Measurements from ENCODE around the gene PTPN18.

DNA sequence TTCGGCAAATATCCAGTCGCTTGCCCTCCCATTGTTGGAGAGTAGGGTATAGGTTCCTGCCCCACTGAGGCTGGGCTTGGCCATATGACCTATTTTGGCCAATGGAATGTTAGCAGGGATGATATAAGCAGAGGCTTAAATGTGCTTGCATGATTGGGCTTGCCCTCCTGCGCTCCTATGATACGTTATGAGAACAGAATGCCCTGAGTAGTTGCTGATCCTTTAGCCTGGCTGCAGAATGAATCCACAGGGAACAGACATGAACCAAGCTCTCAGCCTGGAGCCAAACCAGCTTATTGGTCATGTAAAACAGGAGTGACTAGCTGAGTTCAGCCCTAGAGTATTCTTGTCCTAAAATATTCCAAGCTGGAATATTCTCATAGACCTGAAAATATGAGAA is 48.0 kb upstream of the PTPN18 start:
- TF ChIP-seq, protein P1, sequence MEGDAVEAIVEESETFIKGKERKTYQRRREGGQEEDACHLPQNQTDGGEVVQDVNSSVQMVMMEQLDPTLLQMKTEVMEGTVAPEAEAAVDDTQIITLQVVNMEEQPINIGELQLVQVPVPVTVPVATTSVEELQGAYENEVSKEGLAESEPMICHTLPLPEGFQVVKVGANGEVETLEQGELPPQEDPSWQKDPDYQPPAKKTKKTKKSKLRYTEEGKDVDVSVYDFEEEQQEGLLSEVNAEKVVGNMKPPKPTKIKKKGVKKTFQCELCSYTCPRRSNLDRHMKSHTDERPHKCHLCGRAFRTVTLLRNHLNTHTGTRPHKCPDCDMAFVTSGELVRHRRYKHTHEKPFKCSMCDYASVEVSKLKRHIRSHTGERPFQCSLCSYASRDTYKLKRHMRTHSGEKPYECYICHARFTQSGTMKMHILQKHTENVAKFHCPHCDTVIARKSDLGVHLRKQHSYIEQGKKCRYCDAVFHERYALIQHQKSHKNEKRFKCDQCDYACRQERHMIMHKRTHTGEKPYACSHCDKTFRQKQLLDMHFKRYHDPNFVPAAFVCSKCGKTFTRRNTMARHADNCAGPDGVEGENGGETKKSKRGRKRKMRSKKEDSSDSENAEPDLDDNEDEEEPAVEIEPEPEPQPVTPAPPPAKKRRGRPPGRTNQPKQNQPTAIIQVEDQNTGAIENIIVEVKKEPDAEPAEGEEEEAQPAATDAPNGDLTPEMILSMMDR (IDR thresholded peaks at IDR 0.05): no peak
- TF ChIP-seq POLR2A (IDR thresholded peaks at IDR 0.05): no peak
